BLaER1 (cell line): ENCODE measurements around the gene SLC35F3.

ENCODE experiments used
- H3K27ac ChIP-seq: shearing (Covaris generic); formaldehyde crosslinking; 2 replicates; pipeline ENCODE4 v1.8.1; 2022
- H3K27me3 ChIP-seq: shearing (Covaris generic); formaldehyde crosslinking; 2 replicates; pipeline ENCODE4 v1.8.1; 2022
- H3K36me3 ChIP-seq: shearing (Covaris generic); formaldehyde crosslinking; 2 replicates; pipeline ENCODE4 v1.8.1; 2022
- H3K4me1 ChIP-seq: shearing (Covaris generic); formaldehyde crosslinking; 2 replicates; pipeline ENCODE4 v1.8.1; 2022
- H3K4me2 ChIP-seq: shearing (Covaris generic); formaldehyde crosslinking; 2 replicates; pipeline ENCODE4 v1.8.1; 2022
- H3K4me3 ChIP-seq: shearing (Covaris generic); formaldehyde crosslinking; 2 replicates; pipeline ENCODE4 v1.8.1; 2022
- H3K9ac ChIP-seq: shearing (Covaris generic); formaldehyde crosslinking; 2 replicates; pipeline ENCODE4 v1.8.1; 2022
- H3K9me3 ChIP-seq: shearing (Covaris generic); formaldehyde crosslinking; 2 replicates; pipeline ENCODE4 v1.8.1; 2022
- H4K20me1 ChIP-seq: shearing (Covaris generic); formaldehyde crosslinking; 2 replicates; pipeline ENCODE4 v1.8.1; 2022
- Cebpa-rat ChIP-seq: shearing (Covaris generic); IDR thresholded peaks from 2 replicates; pipeline ENCODE4 v1.8.1; 2022

Gene SLC35F3

GRCh38 chr1:234313171-234313570, 408.7 kb downstream of the SLC35F3 start:
- H4K20me1 ChIP-seq, result no peaks in the 10 kb centered on the region
- peaks cover 11% of the 10 kb centered on the region for H3K4me1 ChIP-seq
- H3K27ac ChIP-seq, result no peak overlapping the region
- H3K9me3 ChIP-seq, result no peaks in the 10 kb centered on the region
- no peak overlapping the region for H3K4me2 ChIP-seq
- no peaks in the 10 kb centered on the region for H3K27me3 ChIP-seq
- H3K4me3 ChIP-seq, result no peak overlapping the region
- TF ChIP-seq Cebpa-rat, result no peak
- no peaks in the 10 kb centered on the region for H3K36me3 ChIP-seq
- no peak overlapping the region for H3K9ac ChIP-seq

- Histone ChIP-seq H3K9ac (no peak overlapping the region), H3K9me3 (no peaks in the 10 kb centered on the region), H3K4me1 (peaks cover 2% of the 10 kb centered on the region; the same call in 1 of the 2 replicates), H3K36me3 (no peaks in the 10 kb centered on the region), H3K4me3 (no peak overlapping the region), H3K27ac (no peak overlapping the region), H3K27me3 (no peaks in the 10 kb centered on the region), H3K4me2 (no peak overlapping the region), H4K20me1 (no peaks in the 10 kb centered on the region)
- TF ChIP-seq Cebpa-rat, result no peak
Observed at GRCh38 chr1:234315091-234315541, 410.6 kb downstream of the SLC35F3 start.

- no peaks in the 10 kb centered on the region for H3K4me1 ChIP-seq
- no peaks in the 10 kb centered on the region for H4K20me1 ChIP-seq
- no peaks in the 10 kb centered on the region for H3K27me3 ChIP-seq
- H3K9ac ChIP-seq, result no peak overlapping the region
- no peak for TF ChIP-seq Cebpa-rat
- H3K9me3 ChIP-seq, result no peaks in the 10 kb centered on the region
- H3K27ac ChIP-seq, result no peak overlapping the region
- no peak overlapping the region for H3K4me3 ChIP-seq
- no peaks in the 10 kb centered on the region for H3K36me3 ChIP-seq
- H3K4me2 ChIP-seq, result no peak overlapping the region
Observed at GRCh38 chr1:234315588-234315987, 411.1 kb downstream of the SLC35F3 start.

GRCh38 chr1:234316486-234316885, 412.0 kb downstream of the SLC35F3 start:
- H3K27me3 ChIP-seq, result no peaks in the 10 kb centered on the region
- H3K4me2 ChIP-seq, result no peak overlapping the region

GRCh38 chr1:234316937-234317336, 412.5 kb downstream of the SLC35F3 start:
- no peak overlapping the region for H3K4me3 ChIP-seq
- no peaks in the 10 kb centered on the region for H3K9me3 ChIP-seq
- no peak overlapping the region for H3K4me2 ChIP-seq
- no peaks in the 10 kb centered on the region for H4K20me1 ChIP-seq
- TF ChIP-seq Cebpa-rat, result no peak
- no peaks in the 10 kb centered on the region for H3K27me3 ChIP-seq
- H3K9ac ChIP-seq, result no peak overlapping the region
- no peak overlapping the region for H3K27ac ChIP-seq
- H3K36me3 ChIP-seq, result no peaks in the 10 kb centered on the region
- H3K4me1 ChIP-seq, result no peaks in the 10 kb centered on the region

More at GRCh38 chr1:234316486-234316885, 412.0 kb downstream of the SLC35F3 start:
- no peaks in the 10 kb centered on the region for H3K9me3 ChIP-seq
- no peaks in the 10 kb centered on the region for H3K4me1 ChIP-seq
- no peak overlapping the region for H3K27ac ChIP-seq
- no peaks in the 10 kb centered on the region for H3K36me3 ChIP-seq
- no peaks in the 10 kb centered on the region for H4K20me1 ChIP-seq
- no peak overlapping the region for H3K9ac ChIP-seq
- no peak overlapping the region for H3K4me3 ChIP-seq
- TF ChIP-seq Cebpa-rat, result no peak

- Histone ChIP-seq H3K9me3 (no peaks in the 10 kb centered on the region), H3K4me1 (no peaks in the 10 kb centered on the region), H3K36me3 (no peaks in the 10 kb centered on the region), H4K20me1 (no peaks in the 10 kb centered on the region), H3K27ac (no peak overlapping the region), H3K9ac (no peak overlapping the region), H3K4me3 (no peak overlapping the region), H3K27me3 (no peaks in the 10 kb centered on the region), H3K4me2 (no peak overlapping the region)
- TF ChIP-seq Cebpa-rat, result no peak
Observed at GRCh38 chr1:234320069-234320468, 415.6 kb downstream of the SLC35F3 start.

GRCh38 chr1:234320549-234320948, 416.1 kb downstream of the SLC35F3 start:
- no peak overlapping the region for H3K4me2 ChIP-seq
- H3K27ac ChIP-seq, result no peak overlapping the region
- H3K9ac ChIP-seq, result no peak overlapping the region
- no peak overlapping the region for H3K4me3 ChIP-seq
- H3K9me3 ChIP-seq, result no peaks in the 10 kb centered on the region
- no peaks in the 10 kb centered on the region for H3K27me3 ChIP-seq
- H4K20me1 ChIP-seq, result no peaks in the 10 kb centered on the region
- H3K4me1 ChIP-seq, result no peaks in the 10 kb centered on the region
- H3K36me3 ChIP-seq, result no peaks in the 10 kb centered on the region
- no peak for TF ChIP-seq Cebpa-rat

GRCh38 chr1:234321231-234321630, 416.8 kb downstream of the SLC35F3 start:
- Histone ChIP-seq H3K27me3 (no peaks in the 10 kb centered on the region), H3K4me2 (no peak overlapping the region), H4K20me1 (no peaks in the 10 kb centered on the region), H3K4me1 (no peaks in the 10 kb centered on the region), H3K4me3 (no peak overlapping the region), H3K27ac (no peak overlapping the region), H3K9me3 (no peaks in the 10 kb centered on the region), H3K36me3 (no peaks in the 10 kb centered on the region), H3K9ac (no peak overlapping the region)
- no peak for TF ChIP-seq Cebpa-rat

GRCh38 chr1:234322097-234322496, 417.6 kb downstream of the SLC35F3 start:
- Histone ChIP-seq H3K36me3 (no peaks in the 10 kb centered on the region), H3K4me1 (no peaks in the 10 kb centered on the region), H3K4me3 (no peak overlapping the region), H3K27ac (no peak overlapping the region), H3K27me3 (no peaks in the 10 kb centered on the region), H3K4me2 (no peak overlapping the region), H3K9me3 (no peaks in the 10 kb centered on the region), H3K9ac (no peak overlapping the region), H4K20me1 (no peaks in the 10 kb centered on the region)
- no peak for TF ChIP-seq Cebpa-rat

- H4K20me1 ChIP-seq, result no peaks in the 10 kb centered on the region
- H3K4me1 ChIP-seq, result no peaks in the 10 kb centered on the region
- no peak overlapping the region for H3K27ac ChIP-seq
- H3K4me3 ChIP-seq, result no peak overlapping the region
- no peak for TF ChIP-seq Cebpa-rat
- H3K36me3 ChIP-seq, result no peaks in the 10 kb centered on the region
- no peaks in the 10 kb centered on the region for H3K27me3 ChIP-seq
- H3K4me2 ChIP-seq, result no peak overlapping the region
- H3K9ac ChIP-seq, result no peak overlapping the region
- H3K9me3 ChIP-seq, result no peaks in the 10 kb centered on the region
Observed at GRCh38 chr1:234322979-234323378, 418.5 kb downstream of the SLC35F3 start.

GRCh38 chr1:234324821-234325220, 420.3 kb downstream of the SLC35F3 start:
- Histone ChIP-seq H3K36me3 (no peaks in the 10 kb centered on the region), H3K27me3 (no peaks in the 10 kb centered on the region), H3K4me2 (no peak overlapping the region), H3K9me3 (no peaks in the 10 kb centered on the region), H3K4me1 (no peaks in the 10 kb centered on the region), H4K20me1 (no peaks in the 10 kb centered on the region), H3K9ac (no peak overlapping the region), H3K27ac (no peak overlapping the region), H3K4me3 (no peak overlapping the region)
- no peak for TF ChIP-seq Cebpa-rat
